ENCODE measurements around the gene CDH13. TPM values are rescaled to one million over a fixed set of nuclear protein-coding genes. Genes with fewer than 3 reads are reported as not detected.

Gene CDH13
- total and polyA plus RNA-seq, 2 experiments from 2014 or later: 1.6 to 4.4 TPM

DNA sequence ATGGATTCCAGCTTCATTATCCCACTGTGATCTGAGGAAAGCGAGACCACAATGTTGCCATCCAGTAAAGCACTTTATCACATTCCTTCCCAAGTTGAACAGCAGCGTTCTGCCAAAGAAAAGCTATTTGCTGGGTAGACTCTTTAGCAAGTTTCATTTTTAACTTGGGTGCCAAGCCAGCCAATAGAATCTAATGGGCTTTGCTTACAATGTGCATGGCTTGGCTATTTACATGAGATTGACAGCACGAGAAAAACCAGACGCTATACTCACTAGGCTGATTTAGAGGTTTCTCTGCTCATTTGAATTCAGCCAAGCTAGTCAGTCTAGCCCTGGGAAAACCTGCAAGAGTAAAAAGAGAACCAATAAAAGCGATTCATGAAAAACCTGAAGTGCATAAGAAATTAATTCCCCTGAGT, 108.9 kb downstream of the CDH13 start (continued):
- no peak for TF ChIP-seq EZH2 (IDR thresholded peaks at IDR 0.05; ENCODE audit: low read depth, unreplicated experiment)
- no peak for TF ChIP-seq ETS1 (IDR thresholded peaks at IDR 0.05)
- no peak for TF ChIP-seq ZNF114 (CRISPR knock-in tag; IDR thresholded peaks at IDR 0.05)
- TF ChIP-seq STAT1 (IDR thresholded peaks at IDR 0.05; ENCODE audit: unreplicated experiment): no peak
- no peak for TF ChIP-seq JUNB (IDR thresholded peaks at IDR 0.05; ENCODE audit: unreplicated experiment)

- H3F3A ChIP-seq (replicated peaks; ENCODE audit: low read depth): no peaks in the 10 kb centered on the region
- DNase-seq (ENCODE audit: low spot score): no peak
- ATAC-seq: no peak
- Mint-ChIP-seq H3K4me1 (no peaks in the 10 kb centered on the region), H3K9me3 (no peaks in the 10 kb centered on the region), H3K36me3 (ENCODE audit: low read depth) (no peaks in the 10 kb centered on the region), H3K27me3 (ENCODE audit: insufficient read depth, low read depth, poor library complexity) (no peaks in the 10 kb centered on the region), H3K27ac (no peak overlapping the region), H3K4me3 (no peak overlapping the region)
- no peaks in the 10 kb centered on the region for H3K36me3 ChIP-seq (ENCODE audit: insufficient read depth)
- H3K27ac ChIP-seq (ENCODE audit: low read depth): no peak overlapping the region
- no peak overlapping the region for H3K4me2 ChIP-seq
- H4K20me1 ChIP-seq (replicated peaks; ENCODE audit: insufficient read depth): no peaks in the 10 kb centered on the region
- no peak overlapping the region for H3K4me3 ChIP-seq
- no peaks in the 10 kb centered on the region for H3K79me2 ChIP-seq (replicated peaks; ENCODE audit: insufficient read depth)
- no peaks in the 10 kb centered on the region for H3K27me3 ChIP-seq (ENCODE audit: insufficient read depth)
- H3K4me1 ChIP-seq (ENCODE audit: insufficient read depth): no peaks in the 10 kb centered on the region
- H2AFZ ChIP-seq: no peak overlapping the region
- no peaks in the 10 kb centered on the region for H3K9me2 ChIP-seq (ENCODE audit: insufficient read depth)
- TF ChIP-seq EZH2phosphoT487 (IDR thresholded peaks at IDR 0.05; ENCODE audit: unreplicated experiment): no peak
- TF ChIP-seq JUNB (IDR thresholded peaks at IDR 0.05; ENCODE audit: unreplicated experiment): no peak
- no peak for TF ChIP-seq ETS1 (IDR thresholded peaks at IDR 0.05)
- TF ChIP-seq, protein P1, sequence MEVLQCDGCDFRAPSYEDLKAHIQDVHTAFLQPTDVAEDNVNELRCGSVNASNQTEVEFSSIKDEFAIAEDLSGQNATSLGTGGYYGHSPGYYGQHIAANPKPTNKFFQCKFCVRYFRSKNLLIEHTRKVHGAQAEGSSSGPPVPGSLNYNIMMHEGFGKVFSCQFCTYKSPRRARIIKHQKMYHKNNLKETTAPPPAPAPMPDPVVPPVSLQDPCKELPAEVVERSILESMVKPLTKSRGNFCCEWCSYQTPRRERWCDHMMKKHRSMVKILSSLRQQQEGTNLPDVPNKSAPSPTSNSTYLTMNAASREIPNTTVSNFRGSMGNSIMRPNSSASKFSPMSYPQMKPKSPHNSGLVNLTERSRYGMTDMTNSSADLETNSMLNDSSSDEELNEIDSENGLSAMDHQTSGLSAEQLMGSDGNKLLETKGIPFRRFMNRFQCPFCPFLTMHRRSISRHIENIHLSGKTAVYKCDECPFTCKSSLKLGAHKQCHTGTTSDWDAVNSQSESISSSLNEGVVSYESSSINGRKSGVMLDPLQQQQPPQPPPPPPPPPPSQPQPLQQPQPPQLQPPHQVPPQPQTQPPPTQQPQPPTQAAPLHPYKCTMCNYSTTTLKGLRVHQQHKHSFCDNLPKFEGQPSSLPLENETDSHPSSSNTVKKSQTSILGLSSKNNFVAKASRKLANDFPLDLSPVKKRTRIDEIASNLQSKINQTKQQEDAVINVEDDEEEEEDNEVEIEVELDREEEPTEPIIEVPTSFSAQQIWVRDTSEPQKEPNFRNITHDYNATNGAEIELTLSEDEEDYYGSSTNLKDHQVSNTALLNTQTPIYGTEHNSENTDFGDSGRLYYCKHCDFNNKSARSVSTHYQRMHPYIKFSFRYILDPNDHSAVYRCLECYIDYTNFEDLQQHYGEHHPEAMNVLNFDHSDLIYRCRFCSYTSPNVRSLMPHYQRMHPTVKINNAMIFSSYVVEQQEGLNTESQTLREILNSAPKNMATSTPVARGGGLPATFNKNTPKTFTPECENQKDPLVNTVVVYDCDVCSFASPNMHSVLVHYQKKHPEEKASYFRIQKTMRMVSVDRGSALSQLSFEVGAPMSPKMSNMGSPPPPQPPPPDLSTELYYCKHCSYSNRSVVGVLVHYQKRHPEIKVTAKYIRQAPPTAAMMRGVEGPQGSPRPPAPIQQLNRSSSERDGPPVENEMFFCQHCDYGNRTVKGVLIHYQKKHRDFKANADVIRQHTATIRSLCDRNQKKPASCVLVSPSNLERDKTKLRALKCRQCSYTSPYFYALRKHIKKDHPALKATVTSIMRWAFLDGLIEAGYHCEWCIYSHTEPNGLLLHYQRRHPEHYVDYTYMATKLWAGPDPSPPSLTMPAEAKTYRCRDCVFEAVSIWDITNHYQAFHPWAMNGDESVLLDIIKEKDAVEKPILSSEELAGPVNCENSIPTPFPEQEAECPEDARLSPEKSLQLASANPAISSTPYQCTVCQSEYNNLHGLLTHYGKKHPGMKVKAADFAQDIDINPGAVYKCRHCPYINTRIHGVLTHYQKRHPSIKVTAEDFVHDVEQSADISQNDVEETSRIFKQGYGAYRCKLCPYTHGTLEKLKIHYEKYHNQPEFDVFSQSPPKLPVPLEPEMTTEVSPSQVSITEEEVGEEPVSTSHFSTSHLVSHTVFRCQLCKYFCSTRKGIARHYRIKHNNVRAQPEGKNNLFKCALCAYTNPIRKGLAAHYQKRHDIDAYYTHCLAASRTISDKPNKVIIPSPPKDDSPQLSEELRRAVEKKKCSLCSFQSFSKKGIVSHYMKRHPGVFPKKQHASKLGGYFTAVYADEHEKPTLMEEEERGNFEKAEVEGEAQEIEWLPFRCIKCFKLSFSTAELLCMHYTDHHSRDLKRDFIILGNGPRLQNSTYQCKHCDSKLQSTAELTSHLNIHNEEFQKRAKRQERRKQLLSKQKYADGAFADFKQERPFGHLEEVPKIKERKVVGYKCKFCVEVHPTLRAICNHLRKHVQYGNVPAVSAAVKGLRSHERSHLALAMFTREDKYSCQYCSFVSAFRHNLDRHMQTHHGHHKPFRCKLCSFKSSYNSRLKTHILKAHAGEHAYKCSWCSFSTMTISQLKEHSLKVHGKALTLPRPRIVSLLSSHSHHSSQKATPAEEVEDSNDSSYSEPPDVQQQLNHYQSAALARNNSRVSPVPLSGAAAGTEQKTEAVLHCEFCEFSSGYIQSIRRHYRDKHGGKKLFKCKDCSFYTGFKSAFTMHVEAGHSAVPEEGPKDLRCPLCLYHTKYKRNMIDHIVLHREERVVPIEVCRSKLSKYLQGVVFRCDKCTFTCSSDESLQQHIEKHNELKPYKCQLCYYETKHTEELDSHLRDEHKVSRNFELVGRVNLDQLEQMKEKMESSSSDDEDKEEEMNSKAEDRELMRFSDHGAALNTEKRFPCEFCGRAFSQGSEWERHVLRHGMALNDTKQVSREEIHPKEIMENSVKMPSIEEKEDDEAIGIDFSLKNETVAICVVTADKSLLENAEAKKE (CRISPR knock-in tag; IDR thresholded peaks at IDR 0.05): no peak
- TF ChIP-seq STAT1 (IDR thresholded peaks at IDR 0.05; ENCODE audit: unreplicated experiment): no peak
- TF ChIP-seq POLR2AphosphoS5 (IDR thresholded peaks at IDR 0.05; ENCODE audit: low read depth): no peak
- TF ChIP-seq CTCF (conservative IDR thresholded peaks at IDR 0.05; ENCODE audit: low read depth in 2 of 2): no peak
- no peak for TF ChIP-seq EZH2 (IDR thresholded peaks at IDR 0.05; ENCODE audit: low read depth, unreplicated experiment)
- no peak for TF ChIP-seq REST (IDR thresholded peaks at IDR 0.05; ENCODE audit: unreplicated experiment)
- TF ChIP-seq ZNF114 (CRISPR knock-in tag; IDR thresholded peaks at IDR 0.05): no peak
- no peak for TF ChIP-seq CREB1 (CRISPR knock-in tag; IDR thresholded peaks at IDR 0.05; ENCODE audit: low read depth)
Observed at GRCh38 chr16:82736224-82736623, 109.5 kb downstream of the CDH13 start.

Measured in GM23338 (cell line).